Liver (tissue), 3 donors: ENCODE results near the gene GLTPD2.

Experiments used
- EGR1 ChIP-seq, 2 donors: IDR thresholded peaks; 2 replicates each; pipeline ENCODE4 v1.6.1; 2016 to 2018; ENCODE audit warnings: antibody characterized with exemption in 2 of 2, low read depth in 2 of 2
- TAF1 ChIP-seq: conservative IDR thresholded peaks from 2 replicates; pipeline ENCODE4 v1.6.1; 2016; ENCODE audit warnings: antibody characterized with exemption, mild to moderate bottlenecking
- YY1 ChIP-seq: IDR thresholded peaks from 2 replicates; pipeline ENCODE4 v1.6.1; 2016; ENCODE audit warnings: antibody characterized with exemption, mild to moderate bottlenecking
- TF ChIP-seq, protein P1 (sequence below): fragments of 150-350 bp; IDR thresholded peaks from 2 replicates; pipeline ENCODE4 v1.5.1; 2017; ENCODE audit warnings: improper control_type of control experiment, low read depth, low read length; ENCODE audit not compliant: missing input control
- donor health status: healthy.
- donor health status: healthy.

DNA sequence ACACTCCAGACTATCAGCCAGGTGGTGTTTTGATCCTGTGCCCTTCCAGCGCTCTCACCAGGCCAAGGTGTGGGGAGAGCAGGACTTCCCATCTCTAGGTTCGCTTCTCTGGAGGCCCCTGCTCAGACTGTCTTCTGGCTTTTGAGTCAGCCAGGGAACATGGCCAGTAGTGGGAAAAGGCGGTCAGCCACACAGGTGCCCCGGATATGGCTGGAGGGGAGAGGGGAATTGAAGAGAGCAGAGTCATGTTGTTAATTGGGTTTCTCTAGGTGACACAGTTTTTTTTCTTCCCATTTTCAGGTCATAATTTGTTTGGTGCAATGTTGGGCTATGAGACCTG is 45.9 kb downstream of the GLTPD2 start:
- TF ChIP-seq, protein P1, sequence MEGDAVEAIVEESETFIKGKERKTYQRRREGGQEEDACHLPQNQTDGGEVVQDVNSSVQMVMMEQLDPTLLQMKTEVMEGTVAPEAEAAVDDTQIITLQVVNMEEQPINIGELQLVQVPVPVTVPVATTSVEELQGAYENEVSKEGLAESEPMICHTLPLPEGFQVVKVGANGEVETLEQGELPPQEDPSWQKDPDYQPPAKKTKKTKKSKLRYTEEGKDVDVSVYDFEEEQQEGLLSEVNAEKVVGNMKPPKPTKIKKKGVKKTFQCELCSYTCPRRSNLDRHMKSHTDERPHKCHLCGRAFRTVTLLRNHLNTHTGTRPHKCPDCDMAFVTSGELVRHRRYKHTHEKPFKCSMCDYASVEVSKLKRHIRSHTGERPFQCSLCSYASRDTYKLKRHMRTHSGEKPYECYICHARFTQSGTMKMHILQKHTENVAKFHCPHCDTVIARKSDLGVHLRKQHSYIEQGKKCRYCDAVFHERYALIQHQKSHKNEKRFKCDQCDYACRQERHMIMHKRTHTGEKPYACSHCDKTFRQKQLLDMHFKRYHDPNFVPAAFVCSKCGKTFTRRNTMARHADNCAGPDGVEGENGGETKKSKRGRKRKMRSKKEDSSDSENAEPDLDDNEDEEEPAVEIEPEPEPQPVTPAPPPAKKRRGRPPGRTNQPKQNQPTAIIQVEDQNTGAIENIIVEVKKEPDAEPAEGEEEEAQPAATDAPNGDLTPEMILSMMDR, result no peak
- TF ChIP-seq EGR1 (IDR thresholded peaks at IDR 0.05; ENCODE audit: low read depth in 2 of 2) (no peak), TAF1 (no peak), YY1 (no peak)
